ENCODE results near the gene OR4D2.
A peak's percentile ranks its signal among the peaks of the same experiment; 100 is the strongest.

Gene OR4D2

GRCh38 chr17:58217766-58218165, 51.0 kb downstream of the OR4D2 start:
- no peak for DNase-seq

- peak; percentile 92 for DNase-seq
These were observed 52.4 kb downstream of the OR4D2 start, which contains the start of gene MKS1 for GRCh38 chr17:58219007-58219788. TSS of gene MKS1 (minus strand) at chr17:58219255. CDS start at chr17:58219230, 25 bp downstream.

- DNase-seq, result no peak
These were observed 53.0 kb downstream of the OR4D2 start for GRCh38 chr17:58219789-58220183.
